Neural cell (in vitro differentiated cells): ENCODE results near the gene PCGF3.

Source experiments
- CTCF ChIP-seq: fragments of 450-650 bp; IDR thresholded peaks from 2 replicates; pipeline ENCODE4 v1.5.1; 2014; ENCODE audit warnings: antibody characterized with exemption, mild to moderate bottlenecking, moderate library complexity; ENCODE audit not compliant: poor library complexity, severe bottlenecking
- EP300 ChIP-seq: fragments of 450-650 bp; conservative IDR thresholded peaks from 2 replicates; pipeline ENCODE4 v1.6.1; 2014; ENCODE audit warnings: antibody characterized with exemption, mild to moderate bottlenecking, moderate library complexity; ENCODE audit not compliant: poor library complexity, severe bottlenecking
- EZH2 ChIP-seq: fragments of 200-600, 300-800 bp; shearing (Covaris generic), sonication (generic); IDR thresholded peaks from 2 replicates; pipeline ENCODE4 v1.6.1; 2014; ENCODE audit warnings: antibody characterized with exemption, low read length, borderline replicate concordance, mild to moderate bottlenecking; ENCODE audit not compliant: insufficient read depth, poor library complexity, severe bottlenecking
- MXI1 ChIP-seq: fragments of 450-650 bp; conservative IDR thresholded peaks from 2 replicates; pipeline ENCODE4 v1.6.1; 2014; ENCODE audit warnings: antibody characterized with exemption, mild to moderate bottlenecking; ENCODE audit not compliant: poor library complexity, severe bottlenecking
- POLR2AphosphoS5 ChIP-seq: IDR thresholded peaks from 2 replicates; pipeline ENCODE4 v1.6.1; 2012
- RAD21 ChIP-seq: fragments of 450-650 bp; conservative IDR thresholded peaks from 2 replicates; pipeline ENCODE4 v1.6.1; 2014; ENCODE audit warnings: antibody characterized with exemption, mild to moderate bottlenecking, moderate library complexity
- REST ChIP-seq: IDR thresholded peaks from 2 replicates; pipeline ENCODE4 v1.6.1; 2012; ENCODE audit warnings: borderline replicate concordance
- TAF1 ChIP-seq: IDR thresholded peaks from 2 replicates; pipeline ENCODE4 v1.6.1; 2012; ENCODE audit warnings: low read depth

DNA sequence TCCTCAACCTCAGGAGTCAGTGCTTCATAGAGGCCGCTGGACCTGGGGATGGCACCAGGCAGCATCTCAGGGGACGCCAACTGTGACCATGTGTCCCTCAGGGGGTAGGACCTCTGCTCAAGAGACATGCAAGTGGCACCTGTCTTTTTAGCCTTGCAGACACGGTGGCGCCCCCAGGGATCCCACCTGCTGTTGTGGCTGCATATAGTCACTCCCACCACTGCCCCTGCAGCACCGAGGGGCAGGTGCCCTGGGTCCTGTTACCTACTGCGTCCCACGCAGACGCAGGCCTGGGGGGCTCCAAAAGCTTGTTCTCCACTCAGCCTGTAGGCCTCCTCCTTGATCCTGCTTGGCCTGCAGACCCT is 28.8 kb upstream of the PCGF3 start:
- no peak for TF ChIP-seq CTCF
- TF ChIP-seq POLR2AphosphoS5, result no peak
- no peak for TF ChIP-seq RAD21
- TF ChIP-seq EZH2, result no peak
- no peak for TF ChIP-seq EP300
- no peak for TF ChIP-seq TAF1
- TF ChIP-seq MXI1, result no peak
- no peak for TF ChIP-seq REST
